Lower leg skin (tissue), 3 donors: ENCODE measurements around the gene STARD5.

Source experiments
- POLR2A ChIP-seq, 2 donors: fragments of 450-650 bp; IDR thresholded peaks; one replicate each; pipeline ENCODE4 v1.6.1; 2016 to 2017; ENCODE audit warnings: antibody characterized with exemption in 2 of 2, mild to moderate bottlenecking in 1 of 2, moderate library complexity in 1 of 2
- TF ChIP-seq, protein P1 (sequence below), 3 donors: fragments of 450-650 bp; IDR thresholded peaks; one replicate each; pipeline ENCODE4 v1.5.1; 2016; ENCODE audit warnings: antibody characterized with exemption in 3 of 3, mild to moderate bottlenecking in 3 of 3, moderate library complexity in 2 of 3

DNA sequence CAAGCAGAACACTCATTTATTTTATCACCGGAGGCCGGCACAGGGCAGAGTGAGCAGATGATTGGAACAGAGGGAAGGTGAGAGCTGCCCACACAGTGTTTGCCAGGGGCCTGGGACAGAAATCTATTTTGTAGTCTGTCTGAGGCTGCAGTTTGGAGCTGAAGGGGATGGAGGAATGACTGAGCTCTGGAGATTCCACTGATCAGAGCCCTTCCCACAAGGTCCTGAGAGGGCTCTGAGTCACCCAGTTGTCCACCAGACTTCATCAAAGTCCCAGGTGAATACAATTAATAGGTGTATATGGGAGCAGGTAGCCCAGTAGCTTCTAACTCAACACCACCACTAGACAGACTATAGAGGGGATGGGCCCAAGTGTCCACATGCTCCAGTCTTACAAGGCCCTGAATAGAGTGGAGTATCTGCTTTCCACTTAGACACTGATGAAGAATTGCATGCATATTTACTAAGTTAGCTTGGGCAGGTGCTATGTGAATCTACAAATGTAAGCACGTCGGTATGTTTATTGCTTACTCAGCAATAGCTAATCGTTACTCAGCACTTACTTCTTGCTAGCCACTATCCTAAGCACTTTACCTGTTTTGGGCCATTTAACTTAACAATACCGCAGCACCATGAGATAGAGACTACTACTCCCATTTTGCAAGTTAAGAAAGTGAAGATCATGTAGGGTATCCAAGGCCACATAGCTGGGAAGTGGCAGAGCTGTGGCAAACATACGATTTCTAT lies 2.7 kb upstream of the STARD5 start:
- no peak for TF ChIP-seq POLR2A (IDR thresholded peaks at IDR 0.05)
- TF ChIP-seq, protein P1, sequence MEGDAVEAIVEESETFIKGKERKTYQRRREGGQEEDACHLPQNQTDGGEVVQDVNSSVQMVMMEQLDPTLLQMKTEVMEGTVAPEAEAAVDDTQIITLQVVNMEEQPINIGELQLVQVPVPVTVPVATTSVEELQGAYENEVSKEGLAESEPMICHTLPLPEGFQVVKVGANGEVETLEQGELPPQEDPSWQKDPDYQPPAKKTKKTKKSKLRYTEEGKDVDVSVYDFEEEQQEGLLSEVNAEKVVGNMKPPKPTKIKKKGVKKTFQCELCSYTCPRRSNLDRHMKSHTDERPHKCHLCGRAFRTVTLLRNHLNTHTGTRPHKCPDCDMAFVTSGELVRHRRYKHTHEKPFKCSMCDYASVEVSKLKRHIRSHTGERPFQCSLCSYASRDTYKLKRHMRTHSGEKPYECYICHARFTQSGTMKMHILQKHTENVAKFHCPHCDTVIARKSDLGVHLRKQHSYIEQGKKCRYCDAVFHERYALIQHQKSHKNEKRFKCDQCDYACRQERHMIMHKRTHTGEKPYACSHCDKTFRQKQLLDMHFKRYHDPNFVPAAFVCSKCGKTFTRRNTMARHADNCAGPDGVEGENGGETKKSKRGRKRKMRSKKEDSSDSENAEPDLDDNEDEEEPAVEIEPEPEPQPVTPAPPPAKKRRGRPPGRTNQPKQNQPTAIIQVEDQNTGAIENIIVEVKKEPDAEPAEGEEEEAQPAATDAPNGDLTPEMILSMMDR (IDR thresholded peaks at IDR 0.05): no peak
